ENCODE measurements around the gene KDM5A. TPM values are rescaled to one million over a fixed set of nuclear protein-coding genes. Genes with fewer than 3 reads are reported as not detected.

The KDM5A gene
- total and polyA plus RNA-seq, 2 donors (not counting 3 experiments of a cell fraction or from before 2014, with no cell fraction given) = 12.6 to 61.0 TPM

DNA sequence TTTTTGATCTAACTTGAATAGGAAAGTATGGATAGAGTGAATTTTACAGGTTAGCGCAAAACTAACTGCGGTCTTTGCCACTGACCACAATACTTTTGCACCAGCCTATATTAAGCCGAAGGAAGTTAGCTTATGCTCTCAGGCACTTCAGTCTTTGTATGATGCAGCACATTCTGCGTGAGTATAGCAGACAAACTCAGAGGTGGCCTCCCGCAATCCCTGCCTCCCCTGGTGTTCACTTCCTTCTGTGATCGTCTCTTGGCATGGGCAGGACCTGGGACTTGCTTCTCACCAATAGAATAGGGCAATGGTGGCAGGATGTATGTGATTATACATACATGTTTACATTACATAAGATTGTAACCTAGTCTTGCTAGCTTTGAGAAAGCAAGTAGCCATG, 116.2 kb downstream of the KDM5A start:
- H3K4me3 ChIP-seq (replicated peaks in 1 of 3; ENCODE audit: insufficient read depth in 1 of 3, low read depth in 1 of 3, low read length in 3 of 3) = no peak overlapping the region
- H3K9ac ChIP-seq (replicated peaks; ENCODE audit: extremely low read depth, insufficient read depth, low read length) = no peak overlapping the region
- H3K9me3 ChIP-seq (replicated peaks; ENCODE audit: control insufficient read depth, insufficient read depth, low read length) = no peaks in the 10 kb centered on the region
- intact Hi-C loops (cut with micrococcal nuclease) (no loop called here), dilution Hi-C loops (cut with MboI; ENCODE audit: extremely low pct_ligation_motif_present, low sequenced_read_pairs) (no loop called here)
- H3K9me1 ChIP-seq (replicated peaks; ENCODE audit: control insufficient read depth, extremely low read depth, insufficient read depth, low read length) = no peaks in the 10 kb centered on the region
- no peaks in the 10 kb centered on the region for H3K36me3 ChIP-seq (ENCODE audit: control insufficient read depth in 2 of 2, extremely low read depth in 1 of 2, insufficient read depth in 2 of 2, low read length in 2 of 2)
- no peaks in the 10 kb centered on the region for H3K79me2 ChIP-seq (ENCODE audit: control insufficient read depth, insufficient read depth, low read length)
- no peak overlapping the region for H3K4me2 ChIP-seq (ENCODE audit: insufficient read depth, low read length)
- H3K27me3 ChIP-seq (ENCODE audit: control insufficient read depth in 2 of 2, insufficient read depth in 2 of 2, low read length in 2 of 2) = peaks cover 0 to 2% of the 10 kb centered on the region in 2 experiments
- no peak overlapping the region for H3K27ac ChIP-seq (ENCODE audit: insufficient read depth, low read depth, low read length)
- H3K4me1 ChIP-seq (ENCODE audit: control insufficient read depth, extremely low read depth, insufficient read depth, low read length) = no peaks in the 10 kb centered on the region
- TF ChIP-seq, protein P1, sequence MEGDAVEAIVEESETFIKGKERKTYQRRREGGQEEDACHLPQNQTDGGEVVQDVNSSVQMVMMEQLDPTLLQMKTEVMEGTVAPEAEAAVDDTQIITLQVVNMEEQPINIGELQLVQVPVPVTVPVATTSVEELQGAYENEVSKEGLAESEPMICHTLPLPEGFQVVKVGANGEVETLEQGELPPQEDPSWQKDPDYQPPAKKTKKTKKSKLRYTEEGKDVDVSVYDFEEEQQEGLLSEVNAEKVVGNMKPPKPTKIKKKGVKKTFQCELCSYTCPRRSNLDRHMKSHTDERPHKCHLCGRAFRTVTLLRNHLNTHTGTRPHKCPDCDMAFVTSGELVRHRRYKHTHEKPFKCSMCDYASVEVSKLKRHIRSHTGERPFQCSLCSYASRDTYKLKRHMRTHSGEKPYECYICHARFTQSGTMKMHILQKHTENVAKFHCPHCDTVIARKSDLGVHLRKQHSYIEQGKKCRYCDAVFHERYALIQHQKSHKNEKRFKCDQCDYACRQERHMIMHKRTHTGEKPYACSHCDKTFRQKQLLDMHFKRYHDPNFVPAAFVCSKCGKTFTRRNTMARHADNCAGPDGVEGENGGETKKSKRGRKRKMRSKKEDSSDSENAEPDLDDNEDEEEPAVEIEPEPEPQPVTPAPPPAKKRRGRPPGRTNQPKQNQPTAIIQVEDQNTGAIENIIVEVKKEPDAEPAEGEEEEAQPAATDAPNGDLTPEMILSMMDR (IDR thresholded peaks at IDR 0.05; ENCODE audit: extremely low read depth in 1 of 2, insufficient read depth in 1 of 2, low read depth in 1 of 2, low read length in 2 of 2) = no peak
- TF ChIP-seq EZH2 (IDR thresholded peaks at IDR 0.05; ENCODE audit: borderline replicate concordance, low read depth, low read length, severe bottlenecking) = no peak
- no peak for TF ChIP-seq MYC (IDR thresholded peaks at IDR 0.05; ENCODE audit: low read depth, low read length)
- no peak for TF ChIP-seq JUN (IDR thresholded peaks at IDR 0.05; ENCODE audit: borderline replicate concordance, insufficient read depth, insufficient read length, low read depth)
- no peak for TF ChIP-seq POLR2A (IDR thresholded peaks at IDR 0.05; ENCODE audit: low read depth, low read length)
- TF ChIP-seq FOS (IDR thresholded peaks at IDR 0.05; ENCODE audit: borderline replicate concordance, insufficient read depth, low read length) = no peak
- TF ChIP-seq MAX (IDR thresholded peaks at IDR 0.05; ENCODE audit: insufficient read depth, insufficient read length) = no peak
- TF ChIP-seq POLR2AphosphoS5 (IDR thresholded peaks at IDR 0.05; ENCODE audit: insufficient read depth, low read depth, low read length) = no peak
- TF ChIP-seq GATA2 (IDR thresholded peaks at IDR 0.05; ENCODE audit: insufficient read depth, insufficient read length, low read depth, low read length) = no peak
- CTCF ChIA-PET = no interaction called here
- no TSS peak for BruUV-seq (replicated peaks)
- no peak for FAIRE-seq
- H2AFZ ChIP-seq (ENCODE audit: low read depth, low read length) = no peak overlapping the region
- DNase-seq (ENCODE audit: low read depth, low spot score) = no peak
- POLR2A ChIA-PET = no interaction called here
- no peaks in the 10 kb centered on the region for H4K20me1 ChIP-seq (replicated peaks; ENCODE audit: control insufficient read depth, extremely low read depth, insufficient read depth, low read length)

Measured in endothelial cell of umbilical vein (primary cell).